AG10803 (cell line): ENCODE results near the gene FOXJ3.

Experiments
- DNase-seq: peaks from one replicate; pipeline ENCODE4 v3.0.0; 2010; ENCODE audit warnings: low read depth
- H3K4me3 ChIP-seq: 2 replicates; pipeline ENCODE4 v1.5.1; 2011; ENCODE audit warnings: mild to moderate bottlenecking, low read length, control low read depth
- CTCF ChIP-seq: conservative IDR thresholded peaks from 2 replicates; pipeline ENCODE4 v1.5.1; 2011; ENCODE audit warnings: mild to moderate bottlenecking, low read length, control low read depth, inconsistent platforms

The FOXJ3 gene

GRCh38 chr1:42195841-42196240, 139.2 kb downstream of the FOXJ3 start:
- no peak for TF ChIP-seq CTCF
- no peak overlapping the region for H3K4me3 ChIP-seq
- DNase-seq: no peak

- H3K4me3 ChIP-seq: no peak overlapping the region
- DNase-seq: no peak
- no peak for TF ChIP-seq CTCF
These were observed 142.9 kb downstream of the FOXJ3 start for GRCh38 chr1:42192106-42192505.

- no peak for TF ChIP-seq CTCF
- no peak for DNase-seq
- H3K4me3 ChIP-seq: no peak overlapping the region
These were observed 143.7 kb downstream of the FOXJ3 start for GRCh38 chr1:42191319-42191718.

- no peak for DNase-seq
- H3K4me3 ChIP-seq: no peak overlapping the region
- TF ChIP-seq CTCF: no peak
These were observed 144.8 kb downstream of the FOXJ3 start for GRCh38 chr1:42189931-42190853.

- peak; percentile 73 for DNase-seq
- no peak overlapping the region for H3K4me3 ChIP-seq
- no peak for TF ChIP-seq CTCF
These were observed 148.9 kb downstream of the FOXJ3 start for GRCh38 chr1:42186152-42186551.

- no peak overlapping the region for H3K4me3 ChIP-seq
- no peak for TF ChIP-seq CTCF
- DNase-seq: no peak
These were observed 150.4 kb downstream of the FOXJ3 start for GRCh38 chr1:42184616-42185015.

GRCh38 chr1:42183957-42184268, 151.1 kb downstream of the FOXJ3 start:
- no peak overlapping the region for H3K4me3 ChIP-seq

More at GRCh38 chr1:42183957-42184268, 151.1 kb downstream of the FOXJ3 start:
- no peak for TF ChIP-seq CTCF
- DNase-seq: no peak
